NCI-H226 (cell line): Measurements from ENCODE around the gene NOP14.
"Not testable (repeated sequence)": the region's sequence is repeated elsewhere in the genome, so short reads cannot be mapped to it uniquely, and the experiment has no call there.

ENCODE experiments used
- DNase-seq: peaks from one replicate; pipeline ENCODE4 v3.0.0-alpha.2; 2015

The NOP14 gene

GRCh38 chr4:2963175-2963965 is at the start of gene NOP14, which contains the start of gene GRK4:
Gene NOP14 (minus strand): TSS chr4:2963406. CDS start chr4:2963319, 87 bp downstream.
Gene GRK4 (plus strand): TSS chr4:2963571. CDS start chr4:2964071, 500 bp downstream.
- DNase-seq = peak; percentile 96

- DNase-seq = no peak
Measured at GRCh38 chr4:3011456-3012220, 48.4 kb upstream of the NOP14 start.

GRCh38 chr4:3010998-3011397 is 47.8 kb upstream of the NOP14 start:
- DNase-seq = no peak

DNA sequence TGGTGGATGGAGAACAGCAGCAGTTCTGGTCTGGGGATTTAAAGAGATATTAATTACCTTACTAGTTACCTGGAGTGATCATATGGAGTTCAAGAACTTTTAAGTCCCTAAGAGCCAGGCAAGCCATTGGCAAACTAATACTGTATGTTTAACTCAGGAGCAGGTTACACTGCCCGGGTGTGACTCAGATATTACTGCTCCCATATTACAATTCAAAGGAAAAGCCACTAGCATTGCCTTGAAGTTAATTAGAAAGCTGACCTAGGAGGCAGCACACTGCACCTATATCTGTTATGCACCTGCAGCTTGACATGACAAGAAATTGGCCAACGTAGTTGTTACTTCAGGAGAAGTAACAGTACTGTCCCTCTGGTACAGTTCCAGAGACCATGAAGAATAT is 47.4 kb upstream of the NOP14 start:
- DNase-seq = no peak

DNA sequence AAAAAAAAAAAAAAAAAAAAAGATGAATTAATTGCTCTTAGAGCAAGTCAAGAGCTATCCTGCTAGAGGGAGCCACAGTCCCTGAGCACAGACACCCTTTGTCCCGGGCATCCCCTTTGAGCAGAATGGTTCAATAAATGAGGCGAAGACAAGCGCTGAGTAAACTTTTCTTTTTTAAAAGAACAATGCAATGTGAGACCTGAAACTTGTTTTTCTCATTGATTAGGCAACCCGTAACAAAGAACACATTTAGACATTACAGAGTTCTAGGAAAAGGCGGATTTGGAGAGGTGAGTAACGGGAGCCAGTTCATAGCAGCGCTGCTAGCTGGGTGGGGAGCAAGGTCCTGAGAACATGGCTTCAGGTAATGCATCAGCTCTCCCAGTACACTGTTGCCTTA is 46.2 kb upstream of the NOP14 start:
- DNase-seq = no peak

GRCh38 chr4:3007724-3008123 is 44.5 kb upstream of the NOP14 start:
- no peak for DNase-seq

DNA sequence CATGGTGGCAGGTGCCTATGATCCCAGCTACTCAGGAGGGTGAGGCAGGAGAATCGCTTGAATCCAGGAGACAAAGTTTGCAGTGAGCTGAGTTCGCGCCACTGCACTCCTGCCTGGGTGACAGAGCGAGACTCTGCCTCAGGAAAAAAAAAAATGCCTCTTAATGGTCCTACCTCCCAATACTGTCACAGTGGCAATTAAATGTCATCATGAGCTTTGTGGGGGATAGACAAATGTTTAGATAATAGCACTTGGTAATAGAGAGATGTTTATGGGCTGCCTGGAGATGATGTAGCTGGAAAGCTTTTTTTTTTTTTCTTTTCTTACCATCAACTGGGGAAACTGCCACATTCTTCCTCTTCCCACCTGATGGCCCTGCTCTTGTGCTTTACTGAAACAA is 33.2 kb upstream of the NOP14 start:
- DNase-seq = no peak

- no peak for DNase-seq
Measured at GRCh38 chr4:2995546-2996265, 32.5 kb upstream of the NOP14 start.

DNA sequence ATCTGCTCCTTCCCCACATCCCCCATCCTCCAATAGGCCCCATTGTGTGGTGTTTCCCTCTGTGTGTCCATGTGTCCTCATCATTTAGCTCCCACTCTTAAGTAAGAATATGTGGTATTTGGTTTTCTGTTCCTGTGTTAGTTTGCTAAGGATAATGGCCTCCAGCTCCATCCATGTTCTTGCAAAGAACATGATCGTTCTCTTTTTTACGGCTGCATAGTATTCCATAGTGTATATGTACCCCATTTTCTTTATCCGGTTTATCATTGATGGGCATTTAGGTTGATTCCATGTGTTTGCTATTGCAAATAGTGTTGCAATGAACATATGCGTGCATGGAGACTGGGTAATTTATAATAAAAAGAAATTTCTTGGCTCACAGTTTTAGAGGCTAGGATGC is 31.7 kb upstream of the NOP14 start:
- DNase-seq = no peak

DNA sequence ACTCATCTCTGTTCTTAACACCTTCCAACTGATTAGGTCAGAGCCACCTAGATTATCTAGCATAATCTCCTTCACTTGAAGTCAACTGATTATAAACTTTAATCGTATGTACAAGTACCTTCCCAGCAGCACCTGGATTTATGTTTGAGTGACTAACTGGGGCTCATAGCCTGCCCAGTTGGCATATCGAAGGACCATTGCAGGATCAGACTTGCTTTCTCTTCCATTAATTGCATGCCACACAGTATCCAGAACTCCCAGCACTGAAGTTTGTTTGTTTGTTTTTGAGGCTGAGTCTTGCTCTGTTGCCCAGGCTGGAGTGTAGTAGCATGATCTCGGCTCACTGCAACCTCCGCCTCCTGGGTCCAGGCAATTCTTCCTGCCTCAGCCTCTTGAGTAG is 28.0 kb upstream of the NOP14 start:
- DNase-seq = no peak

DNA sequence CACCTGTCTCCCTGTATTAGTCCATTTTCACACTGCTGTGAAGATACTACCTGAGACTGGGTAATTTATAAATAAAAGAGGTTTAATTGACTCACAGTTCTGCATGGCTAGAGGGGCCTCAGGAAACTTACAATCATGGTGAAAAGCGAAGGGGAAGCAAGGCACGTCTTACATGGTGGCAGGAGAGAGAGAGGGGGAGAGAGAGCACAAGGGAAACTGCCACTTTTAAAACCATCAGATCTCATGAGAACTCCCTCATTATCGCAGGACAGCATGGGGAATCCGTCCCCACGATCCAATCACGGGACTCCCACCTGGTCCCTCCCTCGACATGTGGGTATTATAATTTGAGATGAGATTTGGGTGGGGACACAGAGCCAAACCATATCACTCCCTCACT is 20.5 kb upstream of the NOP14 start:
- not testable (repeated sequence) for DNase-seq

DNA sequence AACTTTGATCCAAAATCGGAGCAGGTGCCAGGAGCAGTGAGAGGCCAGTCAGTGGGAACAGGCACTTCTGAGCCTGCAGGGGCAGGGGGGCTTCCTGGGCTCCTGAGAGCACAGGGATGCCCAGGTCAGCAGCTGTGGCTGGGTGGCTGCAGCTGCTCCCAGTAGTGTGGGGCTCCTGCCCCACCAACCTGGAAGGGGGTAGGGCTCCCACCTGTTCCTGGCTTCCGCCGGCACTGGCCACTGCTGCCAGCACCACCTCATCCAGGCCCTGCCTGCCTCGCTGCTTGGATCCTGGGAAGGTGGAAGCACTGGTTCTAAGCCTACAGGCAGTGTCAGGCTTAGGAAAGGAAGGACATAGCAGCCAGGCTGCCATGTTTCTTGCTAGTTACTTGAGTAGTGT is 18.8 kb upstream of the NOP14 start:
- no peak for DNase-seq

DNA sequence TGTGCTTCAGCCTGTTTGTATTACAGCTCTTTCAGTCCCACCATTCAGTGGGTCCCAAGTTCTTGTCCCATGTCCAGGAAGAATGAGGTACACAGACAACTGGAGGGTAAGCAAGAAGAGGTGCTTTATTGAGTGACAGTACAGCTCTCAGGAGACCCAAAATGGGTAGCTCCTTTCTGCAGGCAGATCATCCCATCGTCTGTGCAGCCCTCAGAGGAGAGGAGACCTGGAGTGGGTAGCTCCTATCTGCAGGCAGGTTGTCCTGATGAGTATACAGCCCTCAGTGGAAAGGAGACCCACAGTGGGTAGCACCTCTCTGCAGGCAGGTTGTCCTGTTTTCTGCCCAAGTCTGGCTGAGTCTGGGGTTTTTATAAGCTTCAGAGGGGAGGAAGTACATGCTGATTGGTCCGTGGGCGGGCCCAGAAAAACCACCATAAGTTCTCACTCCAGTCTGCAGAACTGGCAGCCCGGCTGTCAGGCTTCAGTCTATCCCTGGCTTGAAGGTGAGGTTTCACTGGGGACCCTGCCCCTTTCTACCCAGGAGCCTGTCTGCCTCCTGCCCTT is 18.1 kb upstream of the NOP14 start:
- no peak for DNase-seq

DNA sequence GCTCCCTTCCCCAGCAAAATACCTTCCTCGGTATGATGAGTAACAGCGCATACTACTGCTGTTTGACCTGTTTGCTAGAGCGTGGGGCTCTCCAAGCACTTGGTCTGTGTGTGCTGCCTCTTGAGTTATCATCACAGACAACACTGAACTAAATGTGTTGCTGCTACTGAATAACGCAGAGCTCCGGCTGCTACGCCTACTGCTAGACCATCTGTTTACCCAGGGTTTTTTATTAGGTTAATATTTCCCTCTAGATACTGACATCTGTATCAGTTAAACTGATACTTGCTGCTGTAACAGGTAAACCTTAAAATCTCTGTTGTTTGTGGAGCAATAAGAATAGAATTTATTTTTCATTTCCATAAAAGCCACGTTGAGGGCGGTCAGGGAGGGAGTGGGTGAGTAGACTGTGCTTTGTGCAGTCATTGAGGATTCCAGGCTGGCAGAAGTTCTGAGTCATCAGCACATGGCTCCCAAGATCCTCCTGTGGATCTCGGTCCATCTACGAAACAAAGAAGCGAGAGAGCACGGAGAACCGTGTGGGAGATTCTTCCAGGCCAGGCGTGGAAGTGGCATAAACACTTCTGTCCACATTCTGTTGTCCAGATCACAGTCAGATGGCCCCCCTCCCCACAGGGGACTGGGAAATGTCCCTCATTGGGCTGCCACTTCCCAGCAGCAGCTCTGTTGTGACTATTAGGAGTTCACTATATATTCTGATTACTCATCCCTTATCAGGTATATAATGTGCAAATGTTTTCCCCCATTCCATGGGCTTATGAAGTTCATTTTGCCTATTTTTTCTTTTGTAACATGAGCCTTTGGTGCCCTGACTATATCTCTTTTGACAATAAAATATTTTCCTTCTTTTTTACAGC is 14.2 kb upstream of the NOP14 start:
- DNase-seq = no peak

DNA sequence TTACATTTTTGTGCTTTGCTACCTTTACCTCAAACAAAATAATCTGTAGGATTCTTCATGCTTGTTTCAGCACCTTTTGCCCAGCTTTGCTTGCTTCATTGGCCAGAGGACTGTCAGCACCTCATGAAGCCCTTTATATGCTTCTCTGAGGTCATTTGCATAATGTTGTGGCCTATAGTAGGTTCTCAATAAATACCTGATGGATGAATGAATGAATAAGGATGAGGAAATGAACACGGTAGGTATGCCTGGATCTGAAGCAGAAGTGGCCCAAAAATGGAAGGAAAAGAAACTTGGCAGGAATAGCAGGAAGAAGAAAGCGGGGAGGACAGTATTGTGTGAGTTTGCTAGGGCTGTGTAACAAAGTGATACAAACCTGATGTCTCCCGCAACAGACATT is 8.1 kb upstream of the NOP14 start:
- no peak for DNase-seq

- DNase-seq = peak; percentile 33
Measured at GRCh38 chr4:2968381-2968780, 5.2 kb upstream of the NOP14 start.

- no peak for DNase-seq
Measured at GRCh38 chr4:2965262-2965661, 2.1 kb upstream of the NOP14 start.

DNA sequence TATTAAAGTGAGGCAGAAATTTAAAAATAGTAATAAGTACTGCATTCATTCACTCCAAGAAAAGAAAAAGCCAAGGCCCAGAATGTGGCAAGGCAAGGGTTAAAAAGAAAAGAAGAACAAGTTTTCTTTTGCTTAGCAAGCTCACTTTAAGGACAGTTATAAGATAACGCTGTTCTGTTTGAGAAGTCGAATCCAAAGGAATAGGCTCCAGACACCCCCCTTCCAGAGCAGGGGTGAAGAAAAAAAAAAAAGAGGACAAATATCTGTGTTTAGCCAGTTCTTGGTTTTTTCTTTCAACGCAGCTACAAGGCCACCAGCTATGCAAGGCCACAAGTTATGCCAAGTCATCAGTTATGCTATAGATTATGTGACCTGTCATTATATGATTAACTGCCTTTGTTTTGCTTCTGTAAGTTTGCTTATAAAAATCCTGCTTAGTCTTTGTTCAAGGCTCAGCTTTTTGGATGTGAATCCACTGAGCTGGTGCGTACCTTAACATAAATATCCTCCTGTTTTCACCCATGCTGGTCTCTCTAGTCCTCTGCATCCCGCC is 1.6 kb upstream of the NOP14 start:
- DNase-seq = no peak

DNA sequence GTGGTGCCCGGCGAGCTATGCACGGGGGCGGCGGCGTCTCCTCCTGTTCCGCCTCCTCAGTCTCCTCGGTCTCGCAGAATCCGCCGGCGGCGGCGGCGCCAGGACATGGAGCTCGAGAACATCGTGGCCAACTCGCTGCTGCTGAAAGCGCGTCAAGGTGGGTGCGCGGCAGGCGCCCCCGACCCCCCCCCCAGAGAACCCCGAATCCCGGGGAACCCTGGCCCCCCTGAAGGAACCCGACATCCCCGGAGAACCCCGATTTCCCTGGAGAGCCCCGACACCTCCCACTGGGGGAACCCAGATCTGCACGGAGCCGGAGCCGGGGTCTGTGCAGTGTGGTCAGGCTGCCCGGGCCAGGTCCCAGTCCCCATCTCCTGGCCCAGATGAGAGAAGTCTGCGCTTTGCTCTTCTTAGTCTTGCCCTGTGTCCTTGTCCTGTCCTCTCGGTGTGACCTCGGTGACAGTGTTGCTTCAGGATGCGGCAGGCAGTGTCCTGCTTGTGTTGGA is 813 bp upstream of the NOP14 start:
- DNase-seq = peak; percentile 32

DNA sequence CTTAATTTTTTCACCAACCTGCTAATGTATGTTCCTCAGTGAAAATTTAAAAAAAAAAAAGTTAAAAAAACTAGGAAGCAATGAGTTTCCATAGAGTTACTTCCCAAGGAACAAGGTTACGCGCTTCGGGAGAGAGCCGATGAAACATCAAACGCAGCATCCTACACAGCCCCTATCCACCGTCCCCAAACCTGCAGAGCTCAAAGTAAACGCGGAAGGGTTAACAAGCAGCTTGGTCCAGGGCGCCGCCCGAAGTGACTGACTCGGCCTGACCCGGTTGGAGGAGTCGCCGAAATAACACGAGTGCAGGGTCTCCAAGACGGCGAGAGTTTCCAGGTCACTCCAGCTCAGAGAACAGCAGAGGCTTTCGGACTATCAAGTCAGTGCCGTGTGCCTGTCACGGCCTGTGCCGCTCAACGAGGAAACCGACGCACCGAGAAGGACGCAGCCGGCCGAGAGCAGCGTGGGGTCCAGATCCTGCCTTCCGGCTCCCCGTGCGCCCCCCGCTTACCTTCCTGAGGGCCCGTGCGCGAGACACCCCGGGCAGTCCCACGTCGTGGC is 512 bp downstream of the NOP14 start:
- DNase-seq = no peak

GRCh38 chr4:2961811-2962441 is 1.3 kb downstream of the NOP14 start:
- DNase-seq = no peak
